ENCODE measurements around the gene LRRK2.

LRRK2 gene

GRCh38 chr12:40325349-40325960, 100.7 kb downstream of the LRRK2 start:
- no peaks in the 10 kb centered on the region for H3K27me3 ChIP-seq (ENCODE audit: low read depth, low read length)
- H3K9ac ChIP-seq (ENCODE audit: low read length), result peak overlapping the region; percentile 13; the same call in 1 of the 2 replicates
- TF ChIP-seq EZH2phosphoT487 (IDR thresholded peaks at IDR 0.05; ENCODE audit: low read depth), result no peak
- TF ChIP-seq, protein P1, sequence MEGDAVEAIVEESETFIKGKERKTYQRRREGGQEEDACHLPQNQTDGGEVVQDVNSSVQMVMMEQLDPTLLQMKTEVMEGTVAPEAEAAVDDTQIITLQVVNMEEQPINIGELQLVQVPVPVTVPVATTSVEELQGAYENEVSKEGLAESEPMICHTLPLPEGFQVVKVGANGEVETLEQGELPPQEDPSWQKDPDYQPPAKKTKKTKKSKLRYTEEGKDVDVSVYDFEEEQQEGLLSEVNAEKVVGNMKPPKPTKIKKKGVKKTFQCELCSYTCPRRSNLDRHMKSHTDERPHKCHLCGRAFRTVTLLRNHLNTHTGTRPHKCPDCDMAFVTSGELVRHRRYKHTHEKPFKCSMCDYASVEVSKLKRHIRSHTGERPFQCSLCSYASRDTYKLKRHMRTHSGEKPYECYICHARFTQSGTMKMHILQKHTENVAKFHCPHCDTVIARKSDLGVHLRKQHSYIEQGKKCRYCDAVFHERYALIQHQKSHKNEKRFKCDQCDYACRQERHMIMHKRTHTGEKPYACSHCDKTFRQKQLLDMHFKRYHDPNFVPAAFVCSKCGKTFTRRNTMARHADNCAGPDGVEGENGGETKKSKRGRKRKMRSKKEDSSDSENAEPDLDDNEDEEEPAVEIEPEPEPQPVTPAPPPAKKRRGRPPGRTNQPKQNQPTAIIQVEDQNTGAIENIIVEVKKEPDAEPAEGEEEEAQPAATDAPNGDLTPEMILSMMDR (IDR thresholded peaks at IDR 0.05; ENCODE audit: low read depth, low read length), result peak; percentile 90
- H4K20me1 ChIP-seq (ENCODE audit: insufficient read depth, low read length), result no peaks in the 10 kb centered on the region
- no peak overlapping the region for H3K27ac ChIP-seq (ENCODE audit: low read length)
- H3K4me3 ChIP-seq (ENCODE audit: low read length), result peak overlapping the region; percentile 53
- peak overlapping the region; percentile 88 for H2AFZ ChIP-seq (ENCODE audit: low read depth, low read length)
- H3K36me3 ChIP-seq (replicated peaks; ENCODE audit: low read depth, low read length), result peaks cover 7% of the 10 kb centered on the region
- peaks cover 14% of the 10 kb centered on the region for H3K4me1 ChIP-seq (ENCODE audit: low read length)
- peaks cover 7% of the 10 kb centered on the region; the same call in 1 of the 2 replicates for H3K9me3 ChIP-seq (ENCODE audit: insufficient read depth, low read length)
- H3K4me2 ChIP-seq (ENCODE audit: low read length), result peak overlapping the region; percentile 75
- no peaks in the 10 kb centered on the region for H3K79me2 ChIP-seq (ENCODE audit: low read length)

DNA sequence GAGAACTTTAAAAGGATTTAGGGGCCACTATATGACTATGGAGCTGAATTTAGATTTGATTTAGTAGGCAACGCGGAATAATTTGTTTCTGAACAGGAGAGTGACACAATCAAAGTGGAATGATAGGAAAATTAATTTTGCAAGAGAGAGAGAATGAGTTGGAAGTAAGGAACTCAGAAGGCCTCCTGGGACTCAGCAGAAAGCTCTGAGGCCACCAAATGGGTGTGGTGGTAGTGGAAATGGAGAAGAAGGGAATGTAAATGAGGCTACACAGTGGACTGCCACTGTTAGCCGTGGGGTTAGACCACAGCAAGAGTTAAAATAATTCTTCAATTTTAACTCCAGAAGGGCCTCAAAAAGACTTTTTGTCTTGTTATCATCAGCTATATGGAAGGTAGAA, 102.7 kb downstream of the LRRK2 start:
- H2AFZ ChIP-seq (ENCODE audit: low read depth, low read length), result no peak overlapping the region
- no peak for TF ChIP-seq EZH2phosphoT487 (IDR thresholded peaks at IDR 0.05; ENCODE audit: low read depth)
- TF ChIP-seq, protein P1 (IDR thresholded peaks at IDR 0.05; ENCODE audit: low read depth, low read length), result no peak
- H3K36me3 ChIP-seq (replicated peaks; ENCODE audit: low read depth, low read length), result peaks cover 18% of the 10 kb centered on the region
- no peaks in the 10 kb centered on the region for H4K20me1 ChIP-seq (ENCODE audit: insufficient read depth, low read length)
- H3K79me2 ChIP-seq (ENCODE audit: low read length), result no peaks in the 10 kb centered on the region
- no peak overlapping the region for H3K9ac ChIP-seq (ENCODE audit: low read length)
- peaks cover 14% of the 10 kb centered on the region for H3K4me1 ChIP-seq (ENCODE audit: low read length)
- H3K27ac ChIP-seq (ENCODE audit: low read length), result no peak overlapping the region
- H3K4me3 ChIP-seq (ENCODE audit: low read length), result no peak overlapping the region
- peaks cover 12% of the 10 kb centered on the region; the same call in 1 of the 2 replicates for H3K9me3 ChIP-seq (ENCODE audit: insufficient read depth, low read length)
- H3K4me2 ChIP-seq (ENCODE audit: low read length), result no peak overlapping the region
- no peaks in the 10 kb centered on the region for H3K27me3 ChIP-seq (ENCODE audit: low read depth, low read length)

- H4K20me1 ChIP-seq (ENCODE audit: insufficient read depth, low read length), result no peaks in the 10 kb centered on the region
- H3K27me3 ChIP-seq (ENCODE audit: low read depth, low read length), result no peaks in the 10 kb centered on the region
- peaks cover 12% of the 10 kb centered on the region; the same call in 1 of the 2 replicates for H3K9me3 ChIP-seq (ENCODE audit: insufficient read depth, low read length)
- H3K27ac ChIP-seq (ENCODE audit: low read length), result no peak overlapping the region
- no peaks in the 10 kb centered on the region for H3K79me2 ChIP-seq (ENCODE audit: low read length)
- no peak overlapping the region for H3K4me2 ChIP-seq (ENCODE audit: low read length)
- TF ChIP-seq EZH2phosphoT487 (IDR thresholded peaks at IDR 0.05; ENCODE audit: low read depth), result no peak
- TF ChIP-seq, protein P1 (IDR thresholded peaks at IDR 0.05; ENCODE audit: low read depth, low read length), result no peak
- H3K4me1 ChIP-seq (ENCODE audit: low read length), result peaks cover 7% of the 10 kb centered on the region
- H3K36me3 ChIP-seq (replicated peaks; ENCODE audit: low read depth, low read length), result peaks cover 18% of the 10 kb centered on the region
- H2AFZ ChIP-seq (ENCODE audit: low read depth, low read length), result no peak overlapping the region
- no peak overlapping the region for H3K9ac ChIP-seq (ENCODE audit: low read length)
- H3K4me3 ChIP-seq (ENCODE audit: low read length), result no peak overlapping the region
Measured at GRCh38 chr12:40330180-40330579, 105.4 kb downstream of the LRRK2 start.

DNA sequence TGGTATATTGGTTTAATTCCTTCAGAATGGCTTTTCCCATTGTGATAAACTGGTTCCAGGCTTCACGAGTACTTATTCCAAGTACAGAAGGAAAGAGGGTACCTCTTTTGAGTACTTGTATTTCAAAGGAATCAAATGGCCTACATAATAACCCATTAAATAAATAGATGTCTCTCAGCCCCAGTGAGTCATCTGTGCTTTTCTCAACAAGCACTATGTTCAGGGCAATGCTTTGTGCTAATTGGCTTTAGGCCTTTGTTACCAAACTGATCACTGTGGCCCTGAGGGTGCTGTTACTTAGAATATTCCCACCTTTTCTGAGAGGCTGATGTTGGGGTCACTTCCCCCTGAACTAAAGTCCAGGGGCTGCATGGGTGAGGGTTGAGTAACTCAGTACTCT, 107.1 kb downstream of the LRRK2 start:
- Histone ChIP-seq H3K36me3 (replicated peaks; ENCODE audit: low read depth, low read length) (peaks cover 18% of the 10 kb centered on the region), H3K27ac (ENCODE audit: low read length) (no peak overlapping the region), H3K4me2 (ENCODE audit: low read length) (no peak overlapping the region), H3K4me1 (ENCODE audit: low read length) (0 out of 2 replicates have a peak, but pooled peaks cover 2% of the 10 kb centered on the region), H3K4me3 (ENCODE audit: low read length) (no peak overlapping the region), H3K27me3 (ENCODE audit: low read depth, low read length) (no peaks in the 10 kb centered on the region), H3K79me2 (ENCODE audit: low read length) (no peaks in the 10 kb centered on the region), H4K20me1 (ENCODE audit: insufficient read depth, low read length) (no peaks in the 10 kb centered on the region), H2AFZ (ENCODE audit: low read depth, low read length) (no peak overlapping the region), H3K9me3 (ENCODE audit: insufficient read depth, low read length) (peaks cover 12% of the 10 kb centered on the region; the same call in 1 of the 2 replicates), H3K9ac (ENCODE audit: low read length) (no peak overlapping the region)
- no peak for TF ChIP-seq EZH2phosphoT487 (IDR thresholded peaks at IDR 0.05; ENCODE audit: low read depth)
- TF ChIP-seq, protein P1 (IDR thresholded peaks at IDR 0.05; ENCODE audit: low read depth, low read length), result no peak
